ENCODE results near the gene SPINDOC. TPM values are rescaled to one million over a fixed set of nuclear protein-coding genes. Genes with fewer than 3 reads are reported as not detected.

SPINDOC gene
- polyA plus RNA-seq, 3 donors, result 0.10 to 3.3 (median 0.20) TPM

GRCh38 chr11:63767565-63768236, 45.6 kb upstream of the SPINDOC start:
- Histone ChIP-seq H3K79me2 (ENCODE audit: insufficient read depth, low read length) (no peaks in the 10 kb centered on the region), H2AFZ (ENCODE audit: insufficient read depth, low read depth, low read length, poor library complexity, severe bottlenecking) (peak overlapping the region; percentile 81), H3K4me3 (replicated peaks in 1 of 3; ENCODE audit: low read depth in 2 of 3, low read length in 3 of 3) (peak overlapping the region; percentile 71 to 91 (median 79)), H3K27ac (ENCODE audit: low read depth in 1 of 2, low read length in 2 of 2) (peak overlapping the region in 1 of 2 donors; percentile 40), H3K36me3 (replicated peaks in 1 of 2; ENCODE audit: control insufficient read depth in 1 of 2, insufficient read depth in 2 of 2, low read length in 2 of 2) (no peaks in the 10 kb centered on the region), H4K20me1 (ENCODE audit: insufficient read depth, low read length) (peaks cover 8% of the 10 kb centered on the region), H3K9me3 (replicated peaks in 1 of 2; ENCODE audit: control insufficient read depth in 1 of 2, insufficient read depth in 1 of 2, low read length in 2 of 2) (peaks cover 3 to 5% of the 10 kb centered on the region in 2 donors), H3K27me3 (ENCODE audit: control insufficient read depth in 2 of 2, insufficient read depth in 2 of 2, low read length in 2 of 2) (peaks cover 19 to 30% of the 10 kb centered on the region in 2 donors), H3K9ac (ENCODE audit: insufficient read depth, low read length, poor library complexity, severe bottlenecking) (peak overlapping the region; percentile 64), H3K4me1 (ENCODE audit: control insufficient read depth in 1 of 2, insufficient read depth in 2 of 2, low read length in 2 of 2) (peaks cover 14 to 27% of the 10 kb centered on the region in 2 donors), H3K4me2 (replicated peaks; ENCODE audit: extremely low read depth, low read length, poor library complexity, severe bottlenecking) (peak overlapping the region; percentile 86)
- H3K4me1 Mint-ChIP-seq, result peaks cover 16% of the 10 kb centered on the region
- peak; percentile 45 to 62 (median 61) for DNase-seq
- H3K9me3 Mint-ChIP-seq, result peaks cover 2 to 11% (median 4%) of the 10 kb centered on the region in 7 donors
- H3K4me3 Mint-ChIP-seq, result peak overlapping the region; percentile 98
- H3K36me3 Mint-ChIP-seq, result peaks cover 0 to 4% of the 10 kb centered on the region in 2 donors
- H3K27me3 Mint-ChIP-seq (ENCODE audit: low read depth in 3 of 3), result peaks cover 24 to 43% (median 27%) of the 10 kb centered on the region in 3 donors
- intact Hi-C loops (cut with micrococcal nuclease), result loop anchor here (5.0 to 10.0 kb wide), 3 partner anchors 180 to 380 kb away; no protein-coding TSS in a partner anchor
- 1% methylated on average over 34 of the region's 34 CpGs for WGBS (ENCODE audit: insufficient coverage)
- no peak for TF ChIP-seq CTCF (IDR thresholded peaks at IDR 0.05)
- H3K27ac Mint-ChIP-seq, result peak overlapping the region; percentile 37 to 88 (median 76)

GRCh38 chr11:63768237-63769041, 44.8 kb upstream of the SPINDOC start, which contains the start of gene ZFTA:
TSS of gene ZFTA (minus strand) at chr11:63768775. CDS start at chr11:63768622, 153 bp downstream.
- Histone ChIP-seq H3K79me2 (ENCODE audit: insufficient read depth, low read length) (no peaks in the 10 kb centered on the region), H4K20me1 (ENCODE audit: insufficient read depth, low read length) (peaks cover 8% of the 10 kb centered on the region), H3K9ac (ENCODE audit: insufficient read depth, low read length, poor library complexity, severe bottlenecking) (peak within 1 kb of the TSS; percentile 64), H3K27me3 (ENCODE audit: control insufficient read depth in 2 of 2, insufficient read depth in 2 of 2, low read length in 2 of 2) (peaks cover 19 to 37% of the 10 kb centered on the region in 2 donors), H3K4me2 (replicated peaks; ENCODE audit: extremely low read depth, low read length, poor library complexity, severe bottlenecking) (peak within 1 kb of the TSS; percentile 86), H3K36me3 (replicated peaks in 1 of 2; ENCODE audit: control insufficient read depth in 1 of 2, insufficient read depth in 2 of 2, low read length in 2 of 2) (no peaks in the 10 kb centered on the region), H3K4me3 (replicated peaks in 1 of 3; ENCODE audit: low read depth in 2 of 3, low read length in 3 of 3) (peak within 1 kb of the TSS; percentile 71 to 91 (median 79)), H2AFZ (ENCODE audit: insufficient read depth, low read depth, low read length, poor library complexity, severe bottlenecking) (peak within 1 kb of the TSS; percentile 81), H3K4me1 (ENCODE audit: control insufficient read depth in 1 of 2, insufficient read depth in 2 of 2, low read length in 2 of 2) (peaks cover 14 to 27% of the 10 kb centered on the region in 2 donors), H3K9me3 (replicated peaks in 1 of 2; ENCODE audit: control insufficient read depth in 1 of 2, insufficient read depth in 1 of 2, low read length in 2 of 2) (peaks cover 3 to 5% of the 10 kb centered on the region in 2 donors), H3K27ac (ENCODE audit: low read depth in 1 of 2, low read length in 2 of 2) (peak within 1 kb of the TSS in 1 of 2 donors; percentile 40)
- peak within 1 kb of the TSS; percentile 37 to 88 (median 76) for H3K27ac Mint-ChIP-seq
- WGBS (ENCODE audit: insufficient coverage), result under 1% methylated on average over 113 of the region's 113 CpGs
- intact Hi-C loops (cut with micrococcal nuclease), result loop anchor here (5.0 to 10.0 kb wide), 3 partner anchors 179 to 379 kb away; no protein-coding TSS in a partner anchor
- peaks cover 16% of the 10 kb centered on the region for H3K4me1 Mint-ChIP-seq
- H3K4me3 Mint-ChIP-seq, result peak within 1 kb of the TSS; percentile 98
- H3K36me3 Mint-ChIP-seq, result peaks cover 0 to 4% of the 10 kb centered on the region in 2 donors
- H3K9me3 Mint-ChIP-seq, result peaks cover 2 to 11% (median 4%) of the 10 kb centered on the region in 7 donors
- peak; percentile 89 for TF ChIP-seq CTCF (IDR thresholded peaks at IDR 0.05)
- H3K27me3 Mint-ChIP-seq (ENCODE audit: low read depth in 3 of 3), result peaks cover 24 to 47% (median 30%) of the 10 kb centered on the region in 3 donors
- DNase-seq, result peak in 2 of 3 donors; percentile 10 to 36
